NCI-H82 (cell line): Measurements from ENCODE around the gene MROH2A.

Experiments
- DNase-seq: peaks from one replicate; lab custom pipeline; 2025; lab: John Stamatoyannopoulos, UW

MROH2A gene

DNA sequence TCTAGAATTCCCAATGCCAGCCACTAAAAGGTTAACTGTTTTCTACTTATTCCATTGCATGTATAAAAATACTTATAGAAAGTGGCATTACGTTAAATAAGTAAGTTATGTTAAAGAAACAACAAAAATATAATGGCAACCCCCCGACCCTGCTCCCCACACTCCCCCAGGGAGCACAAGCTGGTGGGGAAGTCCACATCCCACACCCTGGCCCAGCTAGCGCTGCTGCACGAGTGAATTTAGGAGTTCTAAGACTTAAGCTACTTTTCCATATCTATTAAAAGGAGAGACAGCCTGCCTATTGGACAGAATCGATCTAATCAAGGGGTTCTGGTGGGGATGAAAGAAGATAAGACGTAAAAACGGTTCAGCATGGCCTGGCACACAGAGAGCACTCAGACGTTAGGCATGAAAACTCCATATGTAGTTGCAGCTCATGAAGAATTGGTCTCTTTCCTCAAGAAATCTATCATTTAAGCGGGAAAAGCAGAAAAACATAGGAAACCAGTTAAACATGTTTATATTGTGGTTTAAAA is 59.6 kb downstream of the MROH2A start:
- DNase-seq, result no peak

DNA sequence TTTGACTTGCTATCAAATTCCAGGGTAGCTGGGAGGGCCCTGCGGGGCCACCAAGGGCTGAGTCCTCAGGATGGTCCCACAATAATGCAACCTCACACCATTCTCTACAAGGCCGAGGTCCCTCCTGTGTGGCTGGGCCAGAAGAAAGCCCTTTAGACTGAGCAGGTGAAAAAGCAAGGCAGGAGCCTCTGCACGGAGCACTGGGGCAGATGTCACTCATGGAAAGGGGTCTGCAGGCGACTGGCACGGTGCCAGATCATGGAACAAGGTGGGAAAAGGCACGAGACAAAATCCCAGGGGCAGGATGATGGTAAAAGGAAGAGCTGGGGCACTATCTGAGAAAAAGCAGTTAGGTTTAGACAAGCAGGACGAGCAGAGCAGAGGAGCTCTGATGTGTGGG is 60.1 kb downstream of the MROH2A start:
- DNase-seq, result no peak

DNA sequence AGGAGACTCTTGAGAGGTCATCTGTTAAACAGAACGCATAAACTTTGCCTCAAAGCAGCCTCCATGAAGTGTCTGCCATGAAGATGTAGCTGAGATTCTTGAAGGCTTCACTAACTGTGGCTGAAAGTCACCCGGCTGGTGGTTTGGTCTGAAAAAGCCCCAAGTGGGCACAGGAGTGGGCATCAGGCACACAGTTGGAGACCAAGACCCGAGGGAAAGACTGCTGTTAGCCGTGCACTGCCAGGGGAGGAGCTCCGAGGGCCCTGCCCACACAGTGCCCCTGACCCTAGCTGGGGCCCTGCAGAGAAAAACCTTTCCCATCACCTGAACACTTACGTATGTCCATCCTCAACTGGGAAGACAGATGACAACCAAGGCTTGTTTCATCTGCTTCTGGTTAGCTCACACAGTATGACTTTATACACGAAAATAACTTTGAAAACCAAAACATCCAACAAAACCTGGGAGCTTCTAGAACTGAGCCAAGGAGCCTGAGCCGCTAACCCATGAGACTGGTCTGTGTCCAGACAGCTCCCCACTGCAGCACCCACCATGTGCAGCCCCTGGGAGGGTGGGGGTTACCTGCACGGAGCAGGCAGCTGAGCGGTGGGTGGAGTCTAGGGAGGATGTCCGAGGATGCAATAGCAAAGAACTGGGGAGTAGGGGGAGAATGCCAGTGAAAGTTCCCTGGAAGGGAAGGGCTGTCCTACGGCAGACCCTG is 60.8 kb downstream of the MROH2A start:
- DNase-seq, result no peak

DNA sequence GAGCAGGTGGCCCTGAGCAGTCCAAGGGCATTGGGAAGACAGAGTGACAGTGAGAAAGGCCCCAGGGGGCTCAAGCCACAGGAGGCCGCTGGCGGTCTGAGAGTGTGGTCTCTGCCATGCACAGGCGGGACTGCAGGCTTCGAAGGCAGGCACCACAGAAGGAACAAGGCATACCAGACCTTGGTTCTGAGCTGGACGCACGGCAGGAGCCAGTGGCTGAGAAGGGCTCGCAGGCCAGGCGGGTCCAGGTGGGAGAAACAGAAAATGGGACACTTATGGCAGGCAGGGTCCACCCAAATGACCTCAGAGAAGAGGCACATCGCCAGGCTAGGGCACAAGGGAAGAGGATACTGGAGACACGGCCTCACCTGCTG is 61.3 kb downstream of the MROH2A start:
- no peak for DNase-seq

DNA sequence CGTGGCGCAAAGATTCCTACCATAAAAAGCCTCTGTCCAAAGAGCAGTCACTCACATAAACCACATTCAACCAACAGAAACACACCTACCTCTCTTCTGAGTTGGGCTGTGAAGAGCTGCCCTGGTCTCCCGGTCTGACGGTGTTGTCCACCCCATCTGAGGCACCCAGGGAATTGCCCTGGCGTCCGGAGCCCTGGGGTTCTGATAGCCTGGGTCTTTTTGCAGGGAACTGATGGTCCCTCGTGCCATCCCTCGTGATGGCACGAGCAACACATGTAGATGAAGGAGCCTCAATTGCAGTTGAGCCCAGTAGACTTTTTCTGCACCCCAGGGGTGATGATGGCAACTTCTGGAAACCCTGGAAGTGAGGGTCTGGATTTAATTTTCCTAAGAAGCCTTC is 62.4 kb downstream of the MROH2A start:
- DNase-seq, result no peak

DNA sequence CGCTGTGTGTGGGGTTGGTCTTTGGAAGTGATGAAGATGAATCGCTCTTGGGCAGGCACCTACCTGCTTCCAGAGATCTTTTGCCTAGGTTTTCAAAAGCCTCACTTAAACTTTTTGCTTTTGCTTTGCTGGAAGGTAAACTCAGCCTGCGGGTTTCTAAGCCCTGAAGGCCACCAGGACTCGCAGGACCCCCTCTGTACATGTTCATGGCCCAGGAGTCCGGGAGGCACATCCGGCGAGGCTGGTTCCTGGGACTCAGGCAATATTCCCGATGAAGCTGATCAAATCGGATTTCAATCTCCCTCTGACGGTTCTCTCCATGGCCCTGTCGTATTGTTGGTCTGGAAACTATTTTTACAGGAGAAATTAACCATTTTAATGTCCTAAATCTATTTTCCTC is 63.1 kb downstream of the MROH2A start:
- DNase-seq, result no peak

DNA sequence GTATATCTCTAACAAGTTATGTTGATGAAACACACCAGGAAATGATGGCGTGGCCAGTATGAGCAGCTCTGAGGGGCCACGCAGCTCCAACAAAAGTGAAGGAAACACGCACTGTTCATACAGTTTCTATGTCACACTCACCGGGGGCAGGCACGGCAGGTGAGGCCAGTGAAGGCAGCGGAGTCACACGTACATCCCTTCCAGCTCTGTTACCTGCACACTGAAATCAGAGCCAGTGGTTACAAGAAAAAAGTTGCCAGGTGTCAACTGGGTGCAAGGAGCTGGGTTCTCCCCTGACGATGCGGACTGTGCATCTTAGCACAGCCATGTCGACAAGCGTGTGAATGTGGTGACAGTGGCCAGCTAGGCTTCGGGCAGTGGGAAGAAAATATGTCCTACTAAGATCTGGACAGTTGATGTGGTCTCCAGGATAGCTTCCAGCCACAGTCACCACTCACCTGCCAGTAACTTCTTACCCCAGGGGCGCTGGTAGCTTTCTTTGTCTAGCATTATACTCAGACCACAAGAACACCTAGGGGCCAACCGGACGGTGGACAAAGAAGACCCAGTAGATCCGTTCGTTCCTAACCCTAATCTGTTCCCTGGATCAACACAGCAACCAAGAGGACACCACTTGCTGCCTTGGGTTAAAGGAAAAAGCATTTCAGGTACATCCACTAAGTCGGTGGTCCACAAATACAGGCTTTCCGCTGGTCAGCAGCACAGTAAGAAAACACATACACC is 66.1 kb downstream of the MROH2A start:
- no peak for DNase-seq

DNA sequence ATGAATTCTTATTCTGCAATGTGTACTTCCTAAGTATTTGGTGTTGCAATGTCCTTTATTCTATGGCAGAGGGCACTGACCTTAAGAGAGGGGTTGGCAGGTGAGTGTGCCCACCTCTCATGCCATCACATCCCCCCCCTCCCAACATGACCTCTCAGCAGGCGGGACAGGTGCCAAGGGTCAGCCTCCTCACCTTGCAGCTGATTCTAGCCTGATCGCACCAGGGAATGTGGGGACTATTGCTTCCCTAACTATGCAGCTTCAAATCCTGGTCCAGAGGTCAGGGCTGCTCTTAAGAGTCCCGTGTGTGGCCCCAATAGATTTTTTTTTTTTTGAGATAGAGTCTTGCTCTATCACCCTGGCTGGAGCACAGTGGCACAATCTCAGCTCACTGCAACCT is 66.7 kb downstream of the MROH2A start:
- no peak for DNase-seq

DNA sequence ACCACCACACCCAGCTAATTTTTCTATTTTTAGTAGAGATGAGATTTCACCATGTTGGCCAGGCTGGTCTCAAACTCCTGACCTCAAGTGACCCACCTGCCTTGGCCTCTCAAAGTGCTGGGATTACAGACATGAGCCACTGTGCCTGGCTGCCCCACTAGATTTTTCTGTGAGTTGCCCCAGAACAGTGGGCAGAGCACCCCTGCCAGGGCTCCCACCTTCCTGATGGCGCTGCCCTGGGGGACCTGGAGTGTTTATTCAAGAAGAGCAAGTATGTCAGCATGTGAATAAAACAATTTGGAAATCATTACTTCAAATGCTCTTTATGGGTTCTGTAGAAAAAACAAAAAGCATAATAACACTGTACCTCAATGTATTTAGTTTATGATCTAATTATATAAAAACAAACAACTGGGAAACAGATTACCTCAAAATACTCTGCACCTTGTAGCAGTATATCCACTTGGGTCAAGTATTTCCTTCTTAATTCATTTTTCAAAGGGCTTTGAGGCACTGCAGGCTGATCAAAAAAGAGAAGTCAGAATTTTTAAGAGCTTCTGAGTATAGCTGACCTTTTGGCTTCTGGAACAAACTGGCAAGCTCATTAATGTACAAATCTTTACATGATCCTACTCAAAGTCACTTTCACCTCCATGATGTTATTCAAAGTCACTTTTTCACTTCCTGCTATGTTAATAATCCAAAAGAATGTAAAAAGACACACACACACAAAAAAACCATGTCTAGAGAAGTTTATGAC is 67.4 kb downstream of the MROH2A start:
- no peak for DNase-seq

DNA sequence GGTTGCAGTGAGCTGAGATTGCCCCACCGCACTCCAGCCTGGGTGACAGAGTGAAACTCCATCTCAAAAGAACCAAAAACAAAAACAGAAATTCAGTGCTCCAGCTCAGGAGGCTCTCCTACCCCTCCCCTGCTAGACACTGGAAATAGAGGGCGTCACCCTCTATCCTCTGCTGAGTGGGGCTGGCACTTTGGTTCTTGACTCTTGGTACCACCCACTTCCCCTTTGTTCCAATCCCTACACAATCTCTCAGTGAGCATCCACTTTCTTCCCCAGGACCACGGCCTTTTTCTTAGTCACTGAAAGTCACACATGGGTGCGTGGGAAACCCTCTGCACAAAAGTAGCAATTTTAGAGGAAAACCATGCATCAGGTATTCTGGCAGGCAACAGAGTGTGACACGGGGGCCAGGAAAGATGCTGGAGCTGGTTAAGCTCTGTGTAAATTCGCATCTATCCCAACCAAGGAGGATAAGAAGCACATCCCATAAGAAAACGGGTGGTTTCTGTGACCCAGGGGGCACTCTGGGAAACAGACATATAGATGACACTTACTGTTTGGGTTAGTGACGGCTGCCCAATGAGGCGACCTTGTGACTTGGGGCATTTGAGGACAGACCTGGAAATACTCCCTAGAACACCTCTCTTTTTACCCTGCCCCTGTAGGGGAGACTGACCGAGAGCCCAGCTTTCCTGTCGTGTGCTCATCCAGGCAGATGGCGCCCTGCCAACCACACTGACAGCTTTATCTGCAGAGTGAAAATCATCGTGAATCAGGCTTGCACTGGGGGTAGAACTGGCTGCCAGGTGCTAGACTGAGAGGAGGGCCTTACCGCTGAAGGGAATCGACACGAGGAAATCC is 68.5 kb downstream of the MROH2A start:
- DNase-seq, result no peak

DNA sequence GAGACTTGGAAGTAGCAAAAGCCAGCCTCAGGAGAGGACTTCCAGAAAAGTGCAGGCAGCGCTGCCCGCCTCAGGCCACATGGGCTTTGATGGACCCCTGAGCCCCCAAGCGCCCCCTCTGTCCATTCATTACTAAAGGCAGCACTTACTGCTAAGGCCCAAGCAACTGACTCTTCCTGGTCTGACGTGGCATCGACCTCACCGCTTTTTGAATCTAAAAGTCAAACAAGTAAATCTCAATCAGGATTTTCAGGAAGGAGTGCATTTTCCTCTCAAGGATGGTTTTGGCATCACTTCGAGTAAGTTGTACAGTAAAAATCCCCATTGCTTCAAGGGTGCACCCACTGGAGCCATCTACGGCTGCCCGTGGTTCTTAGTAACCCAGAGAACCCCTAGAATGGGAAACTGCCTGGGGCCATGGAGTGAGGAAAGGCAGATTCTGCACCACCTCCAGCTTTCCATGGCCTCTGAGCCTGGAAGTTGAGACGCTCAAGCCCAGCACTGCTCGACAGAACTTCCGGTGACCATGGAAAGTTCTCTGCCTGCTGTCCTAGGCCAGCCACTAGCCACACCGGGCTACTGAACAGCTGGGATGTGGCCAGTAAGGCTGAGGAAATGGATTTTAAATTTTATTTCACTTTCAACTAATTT is 69.2 kb downstream of the MROH2A start:
- no peak for DNase-seq

DNA sequence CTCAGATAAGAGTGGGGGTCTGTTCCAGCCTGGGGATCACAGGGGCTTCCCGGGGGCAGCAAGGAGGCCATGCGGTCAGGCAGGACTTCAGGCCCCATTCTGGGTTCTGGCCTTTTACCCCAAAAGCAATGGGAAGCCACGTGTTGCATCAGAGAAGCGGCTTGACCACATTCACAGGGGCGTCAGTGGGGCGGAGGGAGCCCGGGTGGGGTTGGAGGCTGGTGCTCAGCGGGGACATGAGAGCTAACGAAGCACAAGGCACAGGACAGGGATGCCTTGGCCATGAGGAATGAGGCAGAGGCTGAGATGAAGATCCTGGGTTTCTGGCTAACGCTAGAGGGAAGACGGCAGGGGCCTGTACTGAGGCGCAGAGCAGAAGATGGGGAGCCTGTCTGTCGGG is 70.1 kb downstream of the MROH2A start:
- no peak for DNase-seq

DNA sequence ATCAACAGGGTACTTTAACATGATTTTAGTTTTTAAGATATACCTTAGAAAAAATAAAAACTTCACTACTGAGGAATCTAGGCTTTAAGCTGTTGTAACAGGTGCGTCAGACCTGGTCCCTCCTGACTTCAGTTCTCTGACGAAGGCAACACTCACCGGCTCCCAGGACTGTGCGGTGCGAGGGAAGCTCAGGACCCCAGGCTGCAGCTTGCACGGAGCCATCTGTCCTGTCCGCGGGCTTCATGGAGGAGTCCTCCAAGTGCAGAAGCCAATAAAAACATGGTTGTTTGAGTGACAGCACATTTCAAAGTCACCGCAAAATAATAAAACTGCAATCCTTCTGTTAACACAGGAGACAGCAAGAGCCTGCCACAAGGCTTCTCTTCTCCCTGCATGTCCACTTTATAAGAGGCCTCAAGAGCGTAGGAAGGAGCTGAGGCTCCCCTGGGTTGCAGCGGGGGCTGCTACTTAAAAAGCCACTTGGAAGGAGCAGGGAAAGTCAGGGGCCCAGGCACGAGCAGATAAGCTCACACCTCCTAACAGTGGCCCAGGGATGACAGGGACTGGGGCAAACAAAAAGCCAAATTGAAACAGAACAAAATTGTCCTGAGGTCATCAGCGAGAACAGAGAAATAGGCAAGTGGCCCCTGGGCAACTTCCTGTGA is 71.6 kb downstream of the MROH2A start:
- no peak for DNase-seq

DNA sequence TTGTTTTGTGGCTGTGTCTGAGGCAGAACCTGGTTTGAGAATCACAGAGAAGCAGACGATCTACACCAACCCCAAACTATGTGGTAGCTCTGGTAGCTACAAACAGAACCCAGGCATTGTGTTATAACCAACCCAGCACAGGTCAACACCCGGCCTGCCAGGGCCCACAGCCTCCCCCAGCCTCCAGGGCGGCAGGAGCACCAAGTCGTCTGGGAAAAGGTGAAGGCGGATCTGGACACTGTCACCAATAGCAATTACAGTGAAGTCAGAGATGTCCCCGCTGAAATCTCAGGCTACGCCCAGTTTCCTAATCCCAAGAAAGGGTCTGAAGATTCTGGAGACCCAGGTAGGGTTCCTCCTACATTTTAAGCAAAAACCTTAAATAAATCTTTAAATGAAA is 72.6 kb downstream of the MROH2A start:
- DNase-seq, result no peak

DNA sequence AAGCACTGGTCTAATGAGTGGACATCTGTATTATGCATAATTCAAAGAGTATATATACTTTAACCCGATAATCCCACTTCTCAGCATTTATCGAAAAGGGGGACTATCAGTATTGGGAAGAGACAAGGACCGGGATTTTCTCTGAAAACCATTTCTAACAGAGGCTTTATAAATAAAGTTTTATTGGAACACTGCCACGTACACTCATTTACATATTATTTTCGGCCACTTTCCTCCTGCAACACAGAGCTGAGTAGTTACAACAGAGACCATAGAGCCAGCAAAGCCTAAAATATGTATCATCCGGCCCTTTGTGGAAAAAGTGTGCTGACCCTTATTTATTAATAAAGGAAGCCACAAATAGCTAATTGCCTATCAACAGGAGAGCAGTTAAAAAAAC is 73.0 kb downstream of the MROH2A start:
- no peak for DNase-seq

DNA sequence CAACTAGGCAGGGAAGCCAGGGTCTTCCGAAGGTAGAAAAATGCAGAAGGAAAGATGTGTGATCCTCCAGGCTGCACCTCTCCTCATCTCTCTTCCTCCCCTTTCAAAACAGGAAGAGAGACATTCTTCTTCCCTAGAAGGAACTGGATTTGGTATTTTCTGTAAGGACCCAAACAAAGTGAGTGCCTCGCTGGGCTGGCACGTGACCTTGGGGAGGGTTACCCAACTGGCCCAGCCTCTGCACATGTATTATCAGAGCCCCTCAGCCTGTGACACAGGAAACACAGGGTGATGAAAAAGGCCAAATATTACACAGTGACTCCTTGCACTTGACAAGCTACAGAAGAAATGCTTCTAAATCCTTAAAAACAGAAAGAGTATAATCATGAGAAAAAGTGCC is 73.9 kb downstream of the MROH2A start:
- DNase-seq, result no peak

DNA sequence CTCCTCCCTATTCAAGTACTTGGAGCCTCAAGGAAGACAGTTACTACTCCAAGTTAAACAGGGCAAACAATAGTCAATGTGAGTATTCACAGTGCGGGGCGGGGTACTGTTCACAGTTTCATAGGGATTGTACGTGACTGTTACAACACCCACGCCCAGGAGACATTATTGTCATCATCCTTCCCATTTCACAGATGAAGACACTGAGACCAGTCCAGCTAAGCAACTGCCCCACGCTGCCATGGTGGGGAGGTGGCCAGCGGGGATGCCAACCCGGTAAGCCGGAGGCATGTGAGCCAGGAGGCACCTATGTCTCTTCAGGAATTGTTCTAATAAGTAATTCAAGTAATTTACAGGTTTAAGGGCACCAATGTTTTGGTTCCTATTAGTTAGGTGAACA is 75.2 kb downstream of the MROH2A start:
- no peak for DNase-seq

DNA sequence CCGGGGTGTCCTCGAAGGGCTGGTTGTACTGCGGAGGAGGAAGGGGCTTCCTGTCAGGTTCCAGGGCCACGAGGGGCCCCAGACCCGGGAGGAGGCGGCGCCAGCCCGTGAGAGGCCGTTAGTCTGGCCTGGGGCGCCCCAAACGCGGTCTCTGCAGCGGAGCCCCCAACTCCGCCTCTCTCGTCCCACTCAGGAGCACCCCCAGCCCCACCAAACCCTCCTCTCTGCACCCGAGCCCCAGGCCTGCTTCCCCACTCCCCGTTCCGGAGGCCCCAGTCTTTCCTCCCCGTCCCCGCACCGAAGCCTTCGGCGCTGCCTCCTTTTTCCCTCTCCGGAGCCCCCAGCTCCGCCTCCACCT is 75.7 kb downstream of the MROH2A start:
- DNase-seq, result peak; percentile 35

DNA sequence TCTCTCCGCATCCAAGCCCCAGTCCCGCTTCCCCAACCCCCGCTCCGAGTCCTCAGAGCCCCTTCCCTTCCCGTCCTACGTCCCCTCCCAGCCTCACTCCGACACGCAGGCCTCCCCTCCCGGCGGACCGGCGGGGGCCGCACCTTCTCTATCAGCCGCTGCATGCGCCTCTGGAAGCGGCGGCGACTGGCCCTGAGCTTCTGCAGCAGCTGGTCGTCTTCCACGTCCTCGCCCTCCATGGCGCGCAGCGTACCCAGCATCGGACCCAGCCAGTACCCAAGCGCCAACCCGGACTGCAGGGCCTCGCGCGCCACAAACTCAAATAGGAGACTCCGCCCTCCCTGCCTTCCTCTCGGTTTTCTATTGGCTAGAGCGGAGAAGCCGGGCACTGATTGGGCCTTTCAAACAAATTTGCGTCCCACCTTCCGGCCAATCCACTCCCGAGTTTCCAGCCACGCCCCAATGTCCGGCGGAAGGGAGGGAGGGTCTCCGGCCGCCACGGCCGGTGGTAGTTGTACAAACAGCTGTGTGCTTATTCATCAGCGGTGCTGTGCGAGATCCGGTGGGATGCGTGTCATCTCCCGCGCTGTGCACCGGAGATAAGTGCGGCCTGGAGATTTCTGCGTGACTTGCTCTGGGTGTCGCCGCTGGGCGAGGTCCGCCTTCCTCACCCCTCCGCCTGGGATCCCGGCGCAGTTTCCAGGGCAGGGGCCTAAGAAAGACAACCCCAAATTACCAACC is 76.3 kb downstream of the MROH2A start, which contains the start of gene HJURP:
TSS of gene HJURP (minus strand) at position 295 of the 741 bp plus-strand sequence. CDS start at position 260, 35 bp downstream.
- DNase-seq, result peak; percentile 99

DNA sequence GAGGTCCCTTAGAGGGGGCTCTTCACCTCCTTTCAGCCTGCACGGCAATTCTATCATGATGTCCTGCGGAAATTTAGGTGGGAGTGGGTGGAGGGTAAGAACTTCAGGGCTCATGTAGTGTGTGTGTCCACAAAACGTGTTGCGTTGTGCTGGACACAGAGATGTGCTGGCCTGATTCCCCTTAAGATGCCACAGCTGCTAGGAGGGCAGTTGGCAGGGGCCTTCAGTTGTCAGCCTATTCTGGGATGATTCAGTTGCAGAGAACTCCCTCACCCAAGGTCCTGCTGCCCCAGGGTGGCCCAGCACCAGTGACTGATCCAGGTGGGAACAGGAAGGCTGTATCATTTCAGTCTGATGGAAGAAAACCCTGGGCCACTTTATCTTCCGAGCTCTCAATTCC is 77.2 kb downstream of the MROH2A start:
- DNase-seq, result no peak
